GM19324 (cell line): ENCODE data around the gene LY6G6C.
"Not testable (repeated sequence)": the region's sequence is repeated elsewhere in the genome, so short reads cannot be mapped to it uniquely, and the experiment has no call there.

Experiments
- ATAC-seq: cut with Tn5 transposase; IDR thresholded peaks from one replicate; pipeline ENCODE4 v1.9.1; 2021; ENCODE audit warnings: mild to moderate bottlenecking, moderate library complexity; ENCODE audit not compliant: unreplicated experiment, low FRiP score

The LY6G6C gene

GRCh38 chr6:31709157-31709556 is 12.4 kb downstream of the LY6G6C start:
- ATAC-seq = not testable (repeated sequence)

- ATAC-seq = no peak
Observed at GRCh38 chr6:31708224-31708623, 13.3 kb downstream of the LY6G6C start.

- no peak for ATAC-seq
Observed at GRCh38 chr6:31707701-31708100, 13.8 kb downstream of the LY6G6C start.

GRCh38 chr6:31706599-31706998 is 14.9 kb downstream of the LY6G6C start, which contains the start of gene LY6G6F:
Gene LY6G6F, plus strand, starts transcription at chr6:31706866. Its CDS starts 41 bp downstream, at chr6:31706907.
- ATAC-seq = no peak

GRCh38 chr6:31705931-31706330 is 15.6 kb downstream of the LY6G6C start:
- ATAC-seq = no peak

- ATAC-seq = peak; percentile 79
Observed at GRCh38 chr6:31702819-31703716, 18.5 kb downstream of the LY6G6C start, which contains the start of gene ABHD16A. Gene ABHD16A, minus strand, starts transcription at chr6:31703324. Its CDS starts 43 bp downstream, at chr6:31703281.

GRCh38 chr6:31702405-31702818 is 19.1 kb downstream of the LY6G6C start:
- ATAC-seq = no peak

GRCh38 chr6:31701666-31702404 is 19.7 kb downstream of the LY6G6C start:
- no peak for ATAC-seq

- no peak for ATAC-seq
Observed at GRCh38 chr6:31700740-31701401, 20.7 kb downstream of the LY6G6C start.

GRCh38 chr6:31697555-31697954 is 24.0 kb downstream of the LY6G6C start:
- no peak for ATAC-seq

- no peak for ATAC-seq
Observed at GRCh38 chr6:31693535-31693934, 28.0 kb downstream of the LY6G6C start.

GRCh38 chr6:31692886-31693285 is 28.7 kb downstream of the LY6G6C start:
- no peak for ATAC-seq

- no peak for ATAC-seq
Observed at GRCh38 chr6:31692353-31692752, 29.2 kb downstream of the LY6G6C start.

- no peak for ATAC-seq
Observed at GRCh38 chr6:31691564-31692108, 29.9 kb downstream of the LY6G6C start.

- ATAC-seq = no peak
Observed at GRCh38 chr6:31691078-31691463, 30.5 kb downstream of the LY6G6C start.

- ATAC-seq = no peak
Observed at GRCh38 chr6:31690231-31691077, 31.1 kb downstream of the LY6G6C start.

GRCh38 chr6:31689249-31690110 is 32.1 kb downstream of the LY6G6C start:
- ATAC-seq = no peak

GRCh38 chr6:31687860-31688693 is 33.5 kb downstream of the LY6G6C start:
- ATAC-seq = no peak
